H1 (cell line): ENCODE data around the gene COL6A2. TPM values are rescaled to one million over a fixed set of nuclear protein-coding genes. Genes with fewer than 3 reads are reported as not detected.

ENCODE experiments used
- CTCF ChIA-PET: fragments of 300-600 bp; sonication (Branson Sonifier 250); formaldehyde crosslinking; loops from one replicate; lab custom pipeline; 2021; ENCODE audit not compliant: partially characterized antibody; lab: Charles Lee
- POLR2A ChIA-PET: fragments of 300-600 bp; sonication (Branson Sonifier 250); formaldehyde crosslinking; loops from one replicate; lab custom pipeline; 2021; ENCODE audit warnings: inconsistent platforms; ENCODE audit not compliant: partially characterized antibody; lab: Charles Lee
- DNase-seq, 2 experiments: peaks; one replicate each; pipeline versions ENCODE4 v3.0.0 to v3.0.0-alpha.2; 2010 to 2022; ENCODE audit warnings: low spot score in 2 of 2, low read depth in 1 of 2, mixed read lengths in 1 of 2
- FAIRE-seq: peaks from 2 replicates; lab custom pipeline; 2011; peaks lifted over from hg19 to GRCh38; lab: Jason Lieb, UNC
- H2AFZ ChIP-seq: 2 replicates; pipeline ENCODE4 v1.8.1; 2012; ENCODE audit warnings: low read length, inconsistent platforms
- H2AK5ac ChIP-seq: 2 replicates; pipeline ENCODE4 v1.6.1; 2013; ENCODE audit warnings: low read depth, low read length
- H2BK120ac ChIP-seq: replicated peaks from 2 replicates; pipeline ENCODE3; 2013; ENCODE audit warnings: low read depth, low read length, inconsistent platforms
- H2BK12ac ChIP-seq: 2 replicates; pipeline ENCODE4 v1.6.1; 2013; ENCODE audit warnings: low read depth, low read length
- H2BK15ac ChIP-seq: 2 replicates; pipeline ENCODE4 v1.6.1; 2013; ENCODE audit warnings: low read length
- H2BK20ac ChIP-seq: 2 replicates; pipeline ENCODE4 v1.6.1; 2013; ENCODE audit warnings: low read length
- H2BK5ac ChIP-seq: 2 replicates; pipeline ENCODE4 v1.6.1; 2013; ENCODE audit warnings: low read depth, low read length
- H3K14ac ChIP-seq: 2 replicates; pipeline ENCODE4 v1.6.1; 2013; ENCODE audit warnings: inconsistent platforms; ENCODE audit not compliant: insufficient read length
- H3K18ac ChIP-seq: 2 replicates; pipeline ENCODE4 v1.6.1; 2013; ENCODE audit warnings: low read length; ENCODE audit errors: extremely low read depth
- H3K23ac ChIP-seq: 2 replicates; pipeline ENCODE4 v1.6.1; 2013; ENCODE audit warnings: inconsistent platforms; ENCODE audit not compliant: insufficient read length
- H3K23me2 ChIP-seq: 2 replicates; pipeline ENCODE4 v1.6.1; 2013; ENCODE audit warnings: low read depth, low read length
- H3K27ac ChIP-seq: 2 replicates; pipeline ENCODE4 v1.6.1; 2011; ENCODE audit warnings: low read depth, low read length, inconsistent platforms
- H3K27me3 ChIP-seq, 4 experiments: replicated peaks in 1 of 4; 1 replicate in 1 of 4; 2 replicates in 3 of 4; pipeline versions ENCODE4 v1.6.1 to v1.8.1; 2011 to 2013; ENCODE audit warnings: low read length in 3 of 4, mild to moderate bottlenecking in 3 of 4, inconsistent platforms in 2 of 4, mixed read lengths in 2 of 4, moderate library complexity in 1 of 4; ENCODE audit not compliant: control insufficient read depth in 3 of 4, insufficient read depth in 3 of 4; ENCODE audit errors: extremely low read depth in 1 of 4
- H3K36me3 ChIP-seq, 4 experiments: 2 replicates each; pipeline versions ENCODE4 v1.6.1 to v1.8.1; 2011 to 2013; ENCODE audit warnings: mild to moderate bottlenecking in 4 of 4, low read length in 3 of 4, moderate library complexity in 2 of 4, control low read depth in 1 of 4, inconsistent platforms in 1 of 4; ENCODE audit not compliant: insufficient read depth in 4 of 4, control insufficient read depth in 2 of 4
- H3K4ac ChIP-seq: replicated peaks from 2 replicates; pipeline ENCODE3; 2013; ENCODE audit warnings: low read length, low read depth, mixed read lengths, inconsistent platforms; ENCODE audit not compliant: insufficient read length
- H3K4me1 ChIP-seq, 4 experiments: replicated peaks in 1 of 4; 1 replicate in 1 of 4; 2 replicates in 3 of 4; pipeline versions ENCODE4 v1.6.1 to v1.8.1; 2011 to 2013; ENCODE audit warnings: low read length in 3 of 4, inconsistent platforms in 2 of 4, mixed read lengths in 1 of 4; ENCODE audit not compliant: insufficient read depth in 4 of 4, control insufficient read depth in 3 of 4
- H3K4me2 ChIP-seq, 2 experiments: 2 replicates each; pipeline versions ENCODE4 v1.6.1 to v1.8.1; 2011 to 2013; ENCODE audit warnings: low read depth in 2 of 2, low read length in 2 of 2, control low read depth in 1 of 2, inconsistent platforms in 1 of 2, mild to moderate bottlenecking in 1 of 2; ENCODE audit not compliant: insufficient read depth in 1 of 2
- H3K4me3 ChIP-seq, 4 experiments: fragments of 200-600, 300-600 bp in 1 of 4; sonication (generic), shearing (Covaris generic), sonication (Bioruptor Twin) in 1 of 4; 2 replicates each; pipeline versions ENCODE4 v1.5.1 to v1.8.1; 2011 to 2016; ENCODE audit warnings: low read length in 4 of 4, low read depth in 3 of 4, control low read depth in 2 of 4, inconsistent platforms in 2 of 4, mild to moderate bottlenecking in 2 of 4, mixed read lengths in 1 of 4, moderate library complexity in 1 of 4; ENCODE audit not compliant: insufficient read depth in 2 of 4; ENCODE audit errors: extremely low read depth in 1 of 4
- H3K56ac ChIP-seq: replicated peaks from 2 replicates; pipeline ENCODE3; 2013; ENCODE audit warnings: low read depth, mild to moderate bottlenecking, mixed read lengths, low read length, inconsistent platforms; ENCODE audit not compliant: insufficient read length
- H3K79me1 ChIP-seq: 2 replicates; pipeline ENCODE4 v1.6.1; 2013; ENCODE audit warnings: low read depth, low read length, control low read depth
- H3K79me2 ChIP-seq, 2 experiments: 2 replicates each; pipeline versions ENCODE4 v1.6.1 to v1.8.1; 2012 to 2013; ENCODE audit warnings: low read length in 2 of 2, mild to moderate bottlenecking in 2 of 2, inconsistent platforms in 1 of 2; ENCODE audit not compliant: insufficient read depth in 2 of 2, control insufficient read depth in 1 of 2
- H3K9ac ChIP-seq, 4 experiments: replicated peaks in 1 of 4; 1 replicate in 1 of 4; 2 replicates in 3 of 4; pipeline versions ENCODE4 v1.6.1 to v1.8.1; 2011 to 2013; ENCODE audit warnings: low read depth in 3 of 4, low read length in 3 of 4, control low read depth in 2 of 4, mild to moderate bottlenecking in 2 of 4, moderate library complexity in 2 of 4, inconsistent platforms in 1 of 4; ENCODE audit errors: extremely low read depth in 1 of 4
- H3K9me3 ChIP-seq, 2 experiments: 2 replicates each; pipeline versions ENCODE4 v1.6.1 to v1.8.1; 2012 to 2013; ENCODE audit warnings: mild to moderate bottlenecking in 2 of 2, moderate library complexity in 2 of 2, control low read depth in 1 of 2, inconsistent platforms in 1 of 2, low read depth in 1 of 2, low read length in 1 of 2, mixed read lengths in 1 of 2; ENCODE audit not compliant: insufficient read depth in 2 of 2
- H4K20me1 ChIP-seq, 2 experiments: replicated peaks in 1 of 2; 2 replicates each; pipeline versions ENCODE3 to v1.8.1; 2011 to 2013; ENCODE audit warnings: inconsistent platforms in 2 of 2, low read length in 2 of 2, mild to moderate bottlenecking in 1 of 2; ENCODE audit not compliant: insufficient read depth in 2 of 2, control insufficient read depth in 1 of 2
- H4K5ac ChIP-seq: 2 replicates; pipeline ENCODE4 v1.6.1; 2013; ENCODE audit warnings: low read length, low read depth, mixed read lengths, inconsistent platforms; ENCODE audit not compliant: insufficient read length
- H4K8ac ChIP-seq: 2 replicates; pipeline ENCODE4 v1.8.0; 2013; ENCODE audit warnings: mild to moderate bottlenecking, moderate library complexity, low read length, inconsistent platforms; ENCODE audit not compliant: insufficient read depth; ENCODE audit errors: extremely low read depth
- H4K91ac ChIP-seq: replicated peaks from 2 replicates; pipeline ENCODE3; 2013; ENCODE audit warnings: low read length, mixed read lengths, inconsistent platforms; ENCODE audit not compliant: insufficient read length
- ATF2 ChIP-seq: IDR thresholded peaks from 2 replicates; pipeline ENCODE4 v1.6.1; 2012; ENCODE audit warnings: low read length, inconsistent platforms
- CHD1 ChIP-seq: IDR thresholded peaks from 2 replicates; pipeline ENCODE4 v1.6.1; 2012; ENCODE audit warnings: low read depth, low read length, improper control_type of control experiment
- EP300 ChIP-seq, 2 experiments: IDR thresholded peaks; 1 replicate in 1 of 2; 2 replicates in 1 of 2; pipeline ENCODE4 v1.6.1; 2011 to 2012; ENCODE audit warnings: low read depth in 2 of 2, low read length in 2 of 2, mild to moderate bottlenecking in 2 of 2, borderline replicate concordance in 1 of 2, inconsistent platforms in 1 of 2, moderate library complexity in 1 of 2
- GTF2F1 ChIP-seq: IDR thresholded peaks from 2 replicates; pipeline ENCODE4 v1.6.1; 2012; ENCODE audit warnings: low read depth, low read length, improper control_type of control experiment, borderline replicate concordance
- RBBP5 ChIP-seq: IDR thresholded peaks from 2 replicates; pipeline ENCODE4 v1.7.1; 2012; ENCODE audit warnings: low read depth, mild to moderate bottlenecking, inconsistent platforms, low read length, moderate library complexity, borderline replicate concordance
- RXRA ChIP-seq: IDR thresholded peaks from 2 replicates; pipeline ENCODE4 v1.6.1; 2011; ENCODE audit warnings: low read depth, mild to moderate bottlenecking, low read length, moderate library complexity; ENCODE audit not compliant: insufficient read depth
- ZNF274 ChIP-seq: IDR thresholded peaks from 2 replicates; pipeline ENCODE4 v1.7.0; 2012; ENCODE audit warnings: low read length, borderline replicate concordance; ENCODE audit errors: extremely low read depth
- WGBS, 2 experiments: shearing (Covaris generic) in 1 of 2; methylation state at CpG; one replicate each; pipeline versions ENCODE4 v1.1.6 to v1.1.7; 2013 to 2015; ENCODE audit warnings: low lambda C conversion rate in 2 of 2, mixed read lengths in 2 of 2, inconsistent platforms in 1 of 2, low coverage in 1 of 2, missing lambda C conversion rate in 1 of 2; ENCODE audit not compliant: insufficient replicate concordance in 2 of 2, insufficient coverage in 1 of 2, insufficient read length in 1 of 2; ENCODE audit errors: extremely low coverage in 1 of 2, missing lambda C conversion rate in 1 of 2; 5-methylcytosine and 5-hydroxymethylcytosine counted together
- polyA plus RNA-seq, 7 experiments: library from polyadenylated mRNA; depleted of rRNA in 3 of 7; stranded (reverse) in 5 of 7; unstranded in 2 of 7; fragments of >200 nt in 5 of 7; fragments of 200-250 nt in 2 of 7; gene quantifications; 1 replicate in 5 of 7; 2 replicates in 1 of 7; 4 replicates in 1 of 7; pipeline versions ENCODE4 v1.2.1 to v1.2.3, GENCODE V29; 2011 to 2013; ENCODE audit warnings: missing spikeins in 2 of 7, mixed read lengths in 2 of 7
- total RNA-seq: library from RNA; stranded (reverse); fragmentation: NEBNext Ultra II Directional; extraction: Animal tissue kit (Norgen Biotek cat#: 25700); gene quantifications from 2 replicates; pipeline ENCODE4 v1.2.1, GENCODE V29; 2021

Gene COL6A2
- total and polyA plus RNA-seq, 2 of the 8 experiments (the other 6 are each of a cell fraction or from before 2014, with no cell fraction given): 60.1 to 62.7 TPM

DNA sequence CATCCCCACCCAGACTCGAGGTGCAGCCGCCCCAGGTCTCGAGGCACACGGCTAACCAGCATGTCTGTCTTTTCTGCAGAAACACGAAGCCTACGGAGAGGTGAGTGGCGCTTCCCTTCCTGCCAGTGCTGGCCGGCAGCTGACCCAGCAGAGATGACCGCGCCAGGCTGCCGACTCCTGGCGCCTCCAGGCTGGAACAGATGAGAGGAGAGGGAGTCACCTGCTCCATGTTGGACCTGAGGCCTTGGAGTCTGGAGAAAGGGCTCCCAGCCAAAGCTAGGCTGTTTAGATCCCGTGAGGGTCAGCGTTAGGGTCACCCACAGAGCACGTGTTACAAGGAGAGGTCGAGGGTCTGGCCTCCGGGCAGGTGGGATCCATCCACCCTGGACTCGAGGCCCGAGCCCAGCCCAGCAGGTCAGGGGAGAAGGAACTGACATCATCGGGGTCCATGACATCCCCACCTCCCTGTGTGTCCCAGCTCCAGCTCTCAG, 14.9 kb downstream of the COL6A2 start:
- ChIA-PET CTCF (interaction anchor here (0.5 to 2.0 kb wide), 3 partner anchors 14 to 1217 kb away, joined by 3 to 8 read pairs (median 4); no protein-coding TSS in a partner anchor), POLR2A (no interaction called here)
- FAIRE-seq (no peak), DNase-seq (no peak)
- Histone ChIP-seq H3K18ac (no peak overlapping the region), H2AFZ (no peak overlapping the region), H3K79me2 (no peaks in the 10 kb centered on the region), H3K23me2 (no peaks in the 10 kb centered on the region), H3K27me3 (no peaks in the 10 kb centered on the region), H4K8ac (no peak overlapping the region), H3K4me1 (peaks cover 0 to 2% (median under 1%) of the 10 kb centered on the region in 4 experiments; a peak in 2 of 7 replicates), H3K36me3 (peaks cover 0 to 22% (median 2%) of the 10 kb centered on the region in 4 experiments; a peak in 5 of 8 replicates), H3K4me3 (no peak overlapping the region), H4K5ac (no peak overlapping the region), H4K20me1 (peaks cover 0 to 6% of the 10 kb centered on the region in 2 experiments), H2AK5ac (no peak overlapping the region), H3K56ac (no peak overlapping the region), H3K79me1 (no peaks in the 10 kb centered on the region), H3K27ac (no peak overlapping the region), H2BK120ac (no peak overlapping the region), H3K4me2 (no peak overlapping the region), H2BK20ac (no peak overlapping the region), H4K91ac (no peak overlapping the region), H2BK15ac (no peak overlapping the region), H2BK5ac (no peak overlapping the region), H3K9me3 (peaks cover 3 to 4% of the 10 kb centered on the region in 2 experiments; a peak in 2 of 4 replicates)
- TF ChIP-seq ZNF274 (no peak), ATF2 (no peak), CHD1 (no peak), RXRA (no peak), EP300 (IDR thresholded peaks at IDR 0.05; ENCODE audit: borderline replicate concordance in 1 of 2, low read depth in 2 of 2, low read length in 2 of 2) (no peak), RBBP5 (no peak), GTF2F1 (no peak)
- TF ChIP-seq, all 59 proteins: peak for 0
- H3K14ac ChIP-seq: no peak overlapping the region
- H3K23ac ChIP-seq: no peak overlapping the region
- no peak overlapping the region for H3K4ac ChIP-seq
- H3K9ac ChIP-seq: no peak overlapping the region
- 97% methylated on average over 17 of the region's 20 CpGs; no CpG with 5 or more reads in 1 of the 2 experiments for WGBS, 2 experiments
- no peak overlapping the region for H2BK12ac ChIP-seq
